Cardiac fibroblast (primary cell): ENCODE measurements around the gene OTUD3.
A peak's percentile ranks its signal among the peaks of the same experiment; 100 is the strongest.
"Not testable (repeated sequence)": the region's sequence is repeated elsewhere in the genome, so short reads cannot be mapped to it uniquely, and the experiment has no call there.

Experiments used
- DNase-seq, 2 donors: peaks; one replicate each; pipeline versions ENCODE4 v3.0.0 to v3.0.0-alpha.2; 2010; ENCODE audit warnings: low read depth in 2 of 2
- H3K4me3 ChIP-seq, 2 donors: replicated peaks in 1 of 2; 1 replicate in 1 of 2; 2 replicates in 1 of 2; pipeline ENCODE4 v1.5.1; 2011; ENCODE audit warnings: low read depth in 2 of 2, low read length in 2 of 2, mild to moderate bottlenecking in 2 of 2, moderate library complexity in 1 of 2
- CTCF ChIP-seq: IDR thresholded peaks from one replicate; pipeline ENCODE4 v1.5.1; 2011; ENCODE audit warnings: low read depth, mild to moderate bottlenecking, low read length, inconsistent platforms

The OTUD3 gene

GRCh38 chr1:19923137-19923952 lies 41.1 kb downstream of the OTUD3 start, which contains the start of gene PLA2G2E:
Gene PLA2G2E, minus strand, starts transcription at chr1:19923617. Its CDS starts 58 bp downstream, at chr1:19923559.
- DNase-seq = no peak
- TF ChIP-seq CTCF = no peak
- H3K4me3 ChIP-seq = no peak within 1 kb of the TSS

GRCh38 chr1:19923953-19924346 lies 41.8 kb downstream of the OTUD3 start:
- no peak for DNase-seq
- no peak overlapping the region for H3K4me3 ChIP-seq
- TF ChIP-seq CTCF = no peak

- no peak overlapping the region for H3K4me3 ChIP-seq
- no peak for DNase-seq
- TF ChIP-seq CTCF = no peak
Observed at GRCh38 chr1:19925342-19926070, 43.3 kb downstream of the OTUD3 start.

- no peak overlapping the region for H3K4me3 ChIP-seq
- DNase-seq = peak in 1 of 2 donors; percentile 39
- TF ChIP-seq CTCF = no peak
Observed at GRCh38 chr1:19926296-19927129, 44.3 kb downstream of the OTUD3 start.

GRCh38 chr1:19927130-19927421 lies 44.9 kb downstream of the OTUD3 start:
- H3K4me3 ChIP-seq, DNase-seq: not testable (repeated sequence)

- no peak for DNase-seq
- no peak for TF ChIP-seq CTCF
- no peak overlapping the region for H3K4me3 ChIP-seq
Observed at GRCh38 chr1:19932866-19933265, 50.7 kb downstream of the OTUD3 start.

GRCh38 chr1:19934336-19934735 lies 52.1 kb downstream of the OTUD3 start:
- no peak overlapping the region for H3K4me3 ChIP-seq
- no peak for TF ChIP-seq CTCF
- DNase-seq = no peak
